GM10266 (cell line): Measurements from ENCODE around the gene LIG1.

Experiments used
- DNase-seq: peaks from one replicate; pipeline ENCODE4 v3.0.0; 2012; ENCODE audit errors: extremely low spot score
- CTCF ChIP-seq: IDR thresholded peaks from 2 replicates; pipeline ENCODE4 v1.5.1; 2012; ENCODE audit warnings: mild to moderate bottlenecking, low read depth; ENCODE audit not compliant: control insufficient read depth, insufficient read depth; ENCODE audit errors: missing control alignments

Gene LIG1

GRCh38 chr19:48192750-48193149 lies 22.6 kb upstream of the LIG1 start:
- no peak for TF ChIP-seq CTCF
- no peak for DNase-seq

- TF ChIP-seq CTCF: no peak
- no peak for DNase-seq
Measured at GRCh38 chr19:48190885-48191284, 20.7 kb upstream of the LIG1 start.

GRCh38 chr19:48190288-48190884 lies 20.2 kb upstream of the LIG1 start:
- DNase-seq: no peak

GRCh38 chr19:48186541-48186991 lies 16.4 kb upstream of the LIG1 start:
- peak; percentile 47 for DNase-seq
- TF ChIP-seq CTCF: no peak

More at GRCh38 chr19:48190288-48190884, 20.2 kb upstream of the LIG1 start:
- no peak for TF ChIP-seq CTCF

GRCh38 chr19:48186015-48186414 lies 15.9 kb upstream of the LIG1 start:
- DNase-seq: no peak
- no peak for TF ChIP-seq CTCF

GRCh38 chr19:48183356-48183755 lies 13.2 kb upstream of the LIG1 start:
- DNase-seq: no peak
- no peak for TF ChIP-seq CTCF

- no peak for TF ChIP-seq CTCF
- no peak for DNase-seq
Measured at GRCh38 chr19:48182434-48182833, 12.3 kb upstream of the LIG1 start.
